LNCaP clone FGC (cell line): ENCODE data around the gene MYEOV.

ENCODE experiments used
- DNase-seq: peaks from one replicate; pipeline ENCODE4 v3.0.0-alpha.2; 2011; ENCODE audit warnings: low read depth
- H3K4me3 ChIP-seq: 2 replicates; pipeline ENCODE4 v1.5.1; 2011; ENCODE audit warnings: mild to moderate bottlenecking, low read depth, low read length, control low read depth
- CTCF ChIP-seq: IDR thresholded peaks from 2 replicates; pipeline ENCODE4 v1.5.1; 2012; ENCODE audit warnings: mild to moderate bottlenecking; ENCODE audit not compliant: control insufficient read depth, insufficient read depth; ENCODE audit errors: extremely low read depth

MYEOV gene

GRCh38 chr11:69321877-69322361 lies 28.0 kb downstream of the MYEOV start:
- no peak for DNase-seq

GRCh38 chr11:69325446-69325845 lies 31.5 kb downstream of the MYEOV start:
- no peak overlapping the region for H3K4me3 ChIP-seq
- TF ChIP-seq CTCF: no peak

More at GRCh38 chr11:69321877-69322361, 28.0 kb downstream of the MYEOV start:
- H3K4me3 ChIP-seq: no peak overlapping the region
- no peak for TF ChIP-seq CTCF

GRCh38 chr11:69326622-69327219 lies 32.8 kb downstream of the MYEOV start:
- no peak for TF ChIP-seq CTCF
- DNase-seq: no peak
- no peak overlapping the region for H3K4me3 ChIP-seq

More at GRCh38 chr11:69325446-69325845, 31.5 kb downstream of the MYEOV start:
- DNase-seq: no peak

- H3K4me3 ChIP-seq: no peak overlapping the region
- DNase-seq: no peak
- TF ChIP-seq CTCF: no peak
Observed at GRCh38 chr11:69327741-69328191, 33.8 kb downstream of the MYEOV start.

GRCh38 chr11:69328231-69328630 lies 34.3 kb downstream of the MYEOV start:
- TF ChIP-seq CTCF: no peak
- H3K4me3 ChIP-seq: no peak overlapping the region
- DNase-seq: no peak

- H3K4me3 ChIP-seq: no peak overlapping the region
- TF ChIP-seq CTCF: no peak
- no peak for DNase-seq
Observed at GRCh38 chr11:69329581-69329980, 35.6 kb downstream of the MYEOV start.

GRCh38 chr11:69330330-69330729 lies 36.4 kb downstream of the MYEOV start:
- no peak for TF ChIP-seq CTCF
- no peak for DNase-seq
- no peak overlapping the region for H3K4me3 ChIP-seq
